HEK293 (cell line): Measurements from ENCODE around the gene SLC27A2.

Source experiments
- CTCF ChIA-PET: fragments of 350-600 bp; formaldehyde crosslinking; extraction: SDS; loops from one replicate; lab custom pipeline; 2021; ENCODE audit warnings: antibody characterized with exemption; lab: Yijun Ruan, JAX
- POLR2A ChIA-PET: fragments of 300-600 bp; formaldehyde crosslinking; extraction: SDS; loops from one replicate; lab custom pipeline; 2020; ENCODE audit warnings: antibody characterized with exemption, inconsistent platforms; lab: Yijun Ruan, JAX
- H3K27ac ChIP-seq: fragments of 200-500 bp; sonication (Bioruptor generic); 2 replicates; pipeline ENCODE4 v1.5.1; 2014; ENCODE audit warnings: low read depth, low read length, control low read depth, inconsistent platforms; ENCODE audit errors: extremely low read depth
- H3K36me3 ChIP-seq, 2 experiments: fragments of 200-500 bp in 1 of 2; sonication (Bioruptor generic) in 1 of 2; 1 replicate in 1 of 2; 2 replicates in 1 of 2; pipeline ENCODE4 v1.5.1; 2014 to 2017; ENCODE audit warnings: inconsistent platforms in 2 of 2, low read length in 2 of 2; ENCODE audit not compliant: control insufficient read depth in 2 of 2, insufficient read depth in 1 of 2
- H3K4me1 ChIP-seq: fragments of 200-500 bp; sonication (Bioruptor generic); 2 replicates; pipeline ENCODE4 v1.5.1; 2014; ENCODE audit warnings: mild to moderate bottlenecking, low read length, inconsistent platforms; ENCODE audit not compliant: control insufficient read depth, insufficient read depth
- H3K4me3 ChIP-seq: 2 replicates; pipeline ENCODE4 v1.5.1; 2011; ENCODE audit warnings: low read depth, mild to moderate bottlenecking, control low read depth, low read length, moderate library complexity
- H3K9me3 ChIP-seq: fragments of 200-500 bp; sonication (Bioruptor generic); 2 replicates; pipeline ENCODE4 v1.5.1; 2014; ENCODE audit warnings: low read depth, low read length, inconsistent platforms; ENCODE audit not compliant: control insufficient read depth, insufficient read depth
- CTCF ChIP-seq: fragments of 450-650 bp; formaldehyde crosslinking; IDR thresholded peaks from 2 replicates; pipeline ENCODE4 v1.5.1; 2016; ENCODE audit warnings: missing biosample characterization, missing genetic modification characterization
- ELK4 ChIP-seq: IDR thresholded peaks from 2 replicates; pipeline ENCODE4 v1.6.1; 2011; ENCODE audit warnings: mild to moderate bottlenecking, low read depth, low read length, borderline replicate concordance
- GLIS1 ChIP-seq: fragments of 450-650 bp; formaldehyde crosslinking; IDR thresholded peaks from 2 replicates; pipeline ENCODE4 v1.5.1; 2016; ENCODE audit warnings: missing biosample characterization, missing genetic modification characterization
- KLF1 ChIP-seq: fragments of 450-650 bp; formaldehyde crosslinking; IDR thresholded peaks from 2 replicates; pipeline ENCODE4 v1.5.1; 2016; ENCODE audit warnings: missing biosample characterization, missing genetic modification characterization
- KLF7 ChIP-seq: fragments of 450-650 bp; formaldehyde crosslinking; IDR thresholded peaks from 2 replicates; pipeline ENCODE4 v1.5.1; 2016; ENCODE audit warnings: missing biosample characterization, missing genetic modification characterization, borderline replicate concordance
- PATZ1 ChIP-seq: fragments of 450-650 bp; formaldehyde crosslinking; IDR thresholded peaks from 2 replicates; pipeline ENCODE4 v1.5.1; 2016; ENCODE audit warnings: missing biosample characterization, missing genetic modification characterization
- SP2 ChIP-seq: fragments of 450-650 bp; formaldehyde crosslinking; IDR thresholded peaks from 2 replicates; pipeline ENCODE4 v1.5.1; 2016; ENCODE audit warnings: missing biosample characterization, missing genetic modification characterization
- YY1 ChIP-seq: fragments of 450-650 bp; formaldehyde crosslinking; IDR thresholded peaks from 2 replicates; pipeline ENCODE4 v1.5.1; 2018; ENCODE audit warnings: missing biosample characterization, missing genetic modification characterization
- ZFHX2 ChIP-seq: fragments of 450-650 bp; formaldehyde crosslinking; conservative IDR thresholded peaks from 2 replicates; pipeline ENCODE4 v1.5.1; 2016; ENCODE audit warnings: missing biosample characterization, missing genetic modification characterization
- ZNF121 ChIP-seq: fragments of 450-650 bp; formaldehyde crosslinking; IDR thresholded peaks from 2 replicates; pipeline ENCODE4 v1.5.1; 2016; ENCODE audit warnings: missing biosample characterization, missing genetic modification characterization
- ZNF132 ChIP-seq: fragments of 450-650 bp; formaldehyde crosslinking; IDR thresholded peaks from 2 replicates; pipeline ENCODE4 v1.5.1; 2017; ENCODE audit warnings: missing biosample characterization, missing genetic modification characterization, borderline replicate concordance
- ZNF155 ChIP-seq: fragments of 450-650 bp; formaldehyde crosslinking; IDR thresholded peaks from 2 replicates; pipeline ENCODE4 v1.5.1; 2016; ENCODE audit warnings: missing biosample characterization, missing genetic modification characterization
- ZNF174 ChIP-seq: fragments of 450-650 bp; formaldehyde crosslinking; IDR thresholded peaks from 2 replicates; pipeline ENCODE4 v1.5.0; 2017; ENCODE audit warnings: missing biosample characterization, mild to moderate bottlenecking, missing genetic modification characterization
- ZNF223 ChIP-seq: fragments of 450-650 bp; formaldehyde crosslinking; IDR thresholded peaks from 2 replicates; pipeline ENCODE4 v1.5.1; 2016; ENCODE audit warnings: missing biosample characterization, missing genetic modification characterization
- ZNF24 ChIP-seq: fragments of 450-650 bp; formaldehyde crosslinking; IDR thresholded peaks from 2 replicates; pipeline ENCODE4 v1.5.1; 2016; ENCODE audit warnings: missing biosample characterization, missing genetic modification characterization
- ZNF394 ChIP-seq: fragments of 450-650 bp; formaldehyde crosslinking; IDR thresholded peaks from 2 replicates; pipeline ENCODE4 v1.5.1; 2016; ENCODE audit warnings: missing biosample characterization, missing genetic modification characterization, mild to moderate bottlenecking, moderate library complexity, borderline replicate concordance
- ZNF426 ChIP-seq: fragments of 450-650 bp; formaldehyde crosslinking; IDR thresholded peaks from 2 replicates; pipeline ENCODE4 v1.5.1; 2017; ENCODE audit warnings: missing biosample characterization, missing genetic modification characterization, mild to moderate bottlenecking, inconsistent platforms, moderate library complexity
- ZNF449 ChIP-seq: fragments of 450-650 bp; formaldehyde crosslinking; IDR thresholded peaks from 2 replicates; pipeline ENCODE4 v1.5.1; 2017; ENCODE audit warnings: missing biosample characterization, mild to moderate bottlenecking, missing genetic modification characterization, moderate library complexity
- ZNF544 ChIP-seq: fragments of 450-650 bp; formaldehyde crosslinking; IDR thresholded peaks from 2 replicates; pipeline ENCODE4 v1.5.0; 2017; ENCODE audit warnings: missing biosample characterization, missing genetic modification characterization
- ZNF560 ChIP-seq: fragments of 450-650 bp; formaldehyde crosslinking; IDR thresholded peaks from 2 replicates; pipeline ENCODE4 v1.5.1; 2017; ENCODE audit warnings: missing biosample characterization, missing genetic modification characterization, borderline replicate concordance
- ZNF585B ChIP-seq: fragments of 450-650 bp; formaldehyde crosslinking; IDR thresholded peaks from 2 replicates; pipeline ENCODE4 v1.5.1; 2016; ENCODE audit warnings: missing biosample characterization, missing genetic modification characterization
- ZNF629 ChIP-seq: fragments of 450-650 bp; formaldehyde crosslinking; IDR thresholded peaks from 2 replicates; pipeline ENCODE4 v1.5.1; 2017; ENCODE audit warnings: missing biosample characterization, missing genetic modification characterization
- ZNF654 ChIP-seq: fragments of 450-650 bp; formaldehyde crosslinking; IDR thresholded peaks from 2 replicates; pipeline ENCODE4 v1.5.1; 2016; ENCODE audit warnings: low read depth, missing biosample characterization, missing genetic modification characterization
- ZNF76 ChIP-seq: fragments of 450-650 bp; formaldehyde crosslinking; IDR thresholded peaks from 2 replicates; pipeline ENCODE4; 2016; ENCODE audit warnings: low read depth, missing biosample characterization, missing genetic modification characterization, borderline replicate concordance

The SLC27A2 gene

GRCh38 chr15:50262533-50262932, 80.5 kb downstream of the SLC27A2 start:
- POLR2A ChIA-PET = no interaction called here

GRCh38 chr15:50265620-50266019, 83.6 kb downstream of the SLC27A2 start, which contains the start of gene HDC:
TSS of gene HDC (minus strand) at chr15:50265726. CDS start at chr15:50265623, 103 bp downstream.
- Histone ChIP-seq H3K4me1 (no peaks in the 10 kb centered on the region), H3K36me3 (no peaks in the 10 kb centered on the region), H3K27ac (no peak within 1 kb of the TSS), H3K4me3 (no peak within 1 kb of the TSS), H3K9me3 (no peaks in the 10 kb centered on the region)
- CTCF ChIA-PET = no interaction called here
- POLR2A ChIA-PET = no interaction called here
- no peak for TF ChIP-seq ELK4
- no peak for TF ChIP-seq ZNF132 (tag by site-specific recombination)
- TF ChIP-seq ZNF629 (tag by site-specific recombination) = no peak
- no peak for TF ChIP-seq ZNF544 (tag by site-specific recombination)
- no peak for TF ChIP-seq GLIS1 (tag by site-specific recombination)
- TF ChIP-seq PATZ1 (tag by site-specific recombination) = no peak
- no peak for TF ChIP-seq YY1 (tag by site-specific recombination)
- no peak for TF ChIP-seq SP2 (tag by site-specific recombination)
- no peak for TF ChIP-seq ZNF121
- no peak for TF ChIP-seq ZNF654 (tag by site-specific recombination)
- no peak for TF ChIP-seq ZNF76 (tag by site-specific recombination)
- no peak for TF ChIP-seq KLF1 (tag by site-specific recombination)
- no peak for TF ChIP-seq ZNF174 (tag by site-specific recombination)

More at GRCh38 chr15:50262533-50262932, 80.5 kb downstream of the SLC27A2 start:
- Histone ChIP-seq H3K4me3 (no peak overlapping the region), H3K27ac (no peak overlapping the region), H3K4me1 (no peaks in the 10 kb centered on the region), H3K36me3 (no peaks in the 10 kb centered on the region), H3K9me3 (no peaks in the 10 kb centered on the region)
- TF ChIP-seq ZNF394 (tag by site-specific recombination) = no peak
- no peak for TF ChIP-seq ZNF155 (tag by site-specific recombination)
- TF ChIP-seq ZNF426 (tag by site-specific recombination) = no peak
- TF ChIP-seq ZNF449 (tag by site-specific recombination) = no peak
- no peak for TF ChIP-seq ZNF223
- TF ChIP-seq ZNF560 (tag by site-specific recombination) = no peak
- no peak for TF ChIP-seq ZNF24
- no peak for TF ChIP-seq CTCF
- no peak for TF ChIP-seq KLF7 (tag by site-specific recombination)
- no peak for TF ChIP-seq ZFHX2 (tag by site-specific recombination)
- TF ChIP-seq ZNF585B = no peak
- CTCF ChIA-PET = interaction anchor here (0.6 kb wide), 1 partner anchor 10 kb away, joined by 3 read pairs; no protein-coding TSS in a partner anchor
